ENCODE data around the gene ASIC2. TPM values are rescaled to one million over a fixed set of nuclear protein-coding genes. Genes with fewer than 3 reads are reported as not detected.

The ASIC2 gene
- total RNA-seq, 1 experiment from 2014 or later, result not detected

DNA sequence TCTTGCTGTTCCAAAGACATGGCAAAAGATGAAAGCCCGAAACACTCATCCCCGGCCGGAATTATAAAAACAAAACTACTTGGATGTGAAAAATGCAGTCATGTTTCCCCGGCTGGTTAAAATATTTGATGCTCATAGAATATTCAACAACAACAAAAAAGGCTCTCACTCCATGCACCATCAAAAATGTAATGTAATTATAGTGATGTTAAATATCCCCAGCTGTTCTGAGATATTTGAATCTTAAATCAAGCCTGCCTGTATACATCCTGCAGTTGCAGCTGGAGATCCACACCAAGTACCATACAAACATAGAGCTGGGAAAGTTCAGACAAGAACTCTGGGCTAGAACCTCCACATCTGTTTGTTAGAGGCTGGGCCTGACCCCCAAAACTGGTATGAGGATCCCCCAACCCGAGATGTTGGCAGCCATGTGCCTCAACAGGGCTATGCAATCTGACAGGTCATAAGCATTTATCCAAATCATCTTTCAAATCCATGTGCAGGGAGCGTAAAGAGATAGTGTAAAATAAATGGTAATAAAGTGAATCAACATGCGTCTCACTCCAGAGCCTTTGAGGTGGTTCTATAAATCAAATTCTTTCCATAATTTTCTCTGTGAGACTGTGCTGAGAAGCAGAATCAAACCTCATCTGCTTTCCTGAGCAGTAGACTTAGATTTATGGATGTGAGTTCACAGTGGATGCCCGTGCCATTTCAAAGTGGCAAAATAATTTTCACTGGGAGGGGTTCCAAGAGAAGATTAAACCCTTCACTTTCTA, 12.7 kb downstream of the ASIC2 start:
- H2AFZ ChIP-seq (ENCODE audit: low read length), result no peak overlapping the region
- H3K4me2 ChIP-seq (ENCODE audit: low read depth, low read length, poor library complexity, severe bottlenecking), result no peak overlapping the region
- no peaks in the 10 kb centered on the region for H4K20me1 ChIP-seq (ENCODE audit: insufficient read depth, low read depth, low read length)
- no peak overlapping the region for H3K4me3 ChIP-seq (ENCODE audit: low read length)
- no peaks in the 10 kb centered on the region for H3K4me1 ChIP-seq (ENCODE audit: low read length)
- no peak overlapping the region for H3K27ac ChIP-seq (ENCODE audit: low read length)
- no peaks in the 10 kb centered on the region for H3K9me3 ChIP-seq (ENCODE audit: low read length)
- no peaks in the 10 kb centered on the region for H3K36me3 ChIP-seq (ENCODE audit: insufficient read depth, low read length)
- no peaks in the 10 kb centered on the region for H3K9me2 ChIP-seq (replicated peaks; ENCODE audit: insufficient read depth, low read length)
- no peaks in the 10 kb centered on the region for H3K27me3 ChIP-seq (ENCODE audit: low read length)
- no peak overlapping the region for H3K9ac ChIP-seq (ENCODE audit: low read length)
- DNase-seq, result no peak
- H3K79me2 ChIP-seq (ENCODE audit: low read length), result no peaks in the 10 kb centered on the region

DNA sequence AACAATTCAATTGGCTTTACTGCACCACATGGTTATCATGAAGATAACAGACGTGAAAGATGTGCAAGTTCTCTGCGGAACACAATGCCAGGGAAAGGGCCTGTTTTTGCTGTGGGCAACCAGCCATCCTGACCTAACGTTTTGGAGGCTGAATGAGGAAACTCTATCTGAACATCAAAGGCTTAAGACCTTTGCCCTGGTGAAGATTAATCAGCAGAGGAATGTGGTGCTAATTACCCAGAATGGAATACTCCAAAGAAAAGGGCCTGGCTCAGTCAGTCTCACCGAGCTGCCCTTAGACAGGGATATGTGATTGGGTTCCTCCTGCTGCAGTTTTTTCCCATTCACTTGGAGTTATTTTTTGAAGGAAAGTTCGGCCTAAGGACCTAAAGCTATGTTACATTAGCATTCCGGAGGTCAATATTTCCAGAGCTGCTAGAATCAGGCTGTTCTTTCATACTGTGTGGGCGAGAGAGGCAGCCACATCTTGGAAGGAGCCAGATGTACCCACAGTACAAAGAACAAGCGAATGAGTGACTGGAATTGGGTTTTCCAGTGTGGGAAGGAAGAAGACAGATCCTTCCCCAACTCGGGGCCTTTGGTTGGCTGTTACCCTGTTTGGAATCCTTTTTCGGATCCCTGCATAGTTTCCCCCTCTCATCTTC, 15.5 kb downstream of the ASIC2 start:
- no peak overlapping the region for H3K4me2 ChIP-seq (ENCODE audit: low read depth, low read length, poor library complexity, severe bottlenecking)
- no peaks in the 10 kb centered on the region for H3K9me3 ChIP-seq (ENCODE audit: low read length)
- H3K4me1 ChIP-seq (ENCODE audit: low read length), result no peaks in the 10 kb centered on the region
- H3K27ac ChIP-seq (ENCODE audit: low read length), result no peak overlapping the region
- H3K79me2 ChIP-seq (ENCODE audit: low read length), result no peaks in the 10 kb centered on the region
- no peaks in the 10 kb centered on the region for H3K36me3 ChIP-seq (ENCODE audit: insufficient read depth, low read length)
- no peaks in the 10 kb centered on the region for H3K9me2 ChIP-seq (replicated peaks; ENCODE audit: insufficient read depth, low read length)
- H4K20me1 ChIP-seq (ENCODE audit: insufficient read depth, low read depth, low read length), result no peaks in the 10 kb centered on the region
- no peak for DNase-seq
- no peak overlapping the region for H2AFZ ChIP-seq (ENCODE audit: low read length)
- no peak overlapping the region for H3K4me3 ChIP-seq (ENCODE audit: low read length)
- H3K9ac ChIP-seq (ENCODE audit: low read length), result no peak overlapping the region
- no peaks in the 10 kb centered on the region for H3K27me3 ChIP-seq (ENCODE audit: low read length)

DNA sequence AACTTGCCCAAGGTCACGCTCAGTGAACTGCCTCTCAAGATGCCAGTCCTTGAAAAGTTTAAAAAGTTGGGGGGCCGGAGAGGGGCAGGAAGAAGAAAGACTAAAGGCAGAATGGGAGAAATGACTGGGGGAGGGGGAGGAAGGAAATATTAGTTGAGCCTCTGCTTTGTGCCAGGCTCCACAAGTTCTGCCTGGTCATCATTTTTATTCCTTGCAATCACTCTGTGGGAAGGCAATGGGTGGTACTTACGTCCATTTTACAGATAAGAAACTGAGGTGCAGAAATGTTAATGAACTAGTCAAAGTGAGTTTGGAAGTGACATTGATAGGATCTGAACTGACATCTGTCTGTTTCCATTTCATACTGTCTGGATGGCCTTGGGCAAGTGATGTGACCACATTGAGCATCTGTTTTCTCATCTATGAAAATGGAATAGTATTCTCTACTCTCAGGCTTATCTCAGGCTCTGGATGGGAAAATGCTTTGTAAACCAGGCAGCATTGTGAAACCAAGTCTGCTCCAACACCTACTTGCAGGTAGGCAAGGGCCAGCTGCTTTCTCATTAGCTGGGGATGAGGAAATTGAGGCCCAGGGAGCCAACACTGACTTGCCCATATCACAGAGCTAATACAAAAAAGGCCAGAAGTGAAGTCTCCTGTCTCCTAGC, 19.2 kb downstream of the ASIC2 start:
- Histone ChIP-seq H3K9me2 (replicated peaks; ENCODE audit: insufficient read depth, low read length) (no peaks in the 10 kb centered on the region), H3K36me3 (ENCODE audit: insufficient read depth, low read length) (no peaks in the 10 kb centered on the region), H2AFZ (ENCODE audit: low read length) (no peak overlapping the region), H3K4me3 (ENCODE audit: low read length) (no peak overlapping the region), H3K4me1 (ENCODE audit: low read length) (no peaks in the 10 kb centered on the region), H3K27me3 (ENCODE audit: low read length) (no peaks in the 10 kb centered on the region), H3K27ac (ENCODE audit: low read length) (no peak overlapping the region), H3K9ac (ENCODE audit: low read length) (no peak overlapping the region), H3K4me2 (ENCODE audit: low read depth, low read length, poor library complexity, severe bottlenecking) (no peak overlapping the region), H4K20me1 (ENCODE audit: insufficient read depth, low read depth, low read length) (no peaks in the 10 kb centered on the region), H3K79me2 (ENCODE audit: low read length) (no peaks in the 10 kb centered on the region), H3K9me3 (ENCODE audit: low read length) (no peaks in the 10 kb centered on the region)
- no peak for DNase-seq

DNA sequence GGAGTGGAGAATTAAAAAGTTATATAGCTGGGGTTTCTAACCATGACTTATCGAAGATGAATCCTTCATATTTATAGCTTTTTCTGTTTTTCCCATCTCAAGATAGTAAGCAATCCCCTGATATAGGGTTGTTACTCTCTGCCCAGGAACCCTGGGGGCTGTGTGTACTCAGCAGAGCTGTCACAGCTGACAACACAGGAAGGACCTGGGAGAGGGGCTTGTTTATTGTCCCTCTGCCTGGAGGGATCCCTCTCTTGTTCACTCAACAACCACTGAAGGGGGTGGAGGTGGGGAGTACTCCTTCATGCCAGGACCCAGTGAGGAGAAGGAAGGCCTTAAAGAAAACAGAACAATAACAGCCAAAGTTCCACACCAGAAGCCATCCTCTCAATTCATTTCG, 19.8 kb downstream of the ASIC2 start:
- no peak overlapping the region for H3K4me2 ChIP-seq (ENCODE audit: low read depth, low read length, poor library complexity, severe bottlenecking)
- no peaks in the 10 kb centered on the region for H3K4me1 ChIP-seq (ENCODE audit: low read length)
- H3K27ac ChIP-seq (ENCODE audit: low read length), result no peak overlapping the region
- H3K9me2 ChIP-seq (replicated peaks; ENCODE audit: insufficient read depth, low read length), result no peaks in the 10 kb centered on the region
- no peaks in the 10 kb centered on the region for H3K9me3 ChIP-seq (ENCODE audit: low read length)
- H4K20me1 ChIP-seq (ENCODE audit: insufficient read depth, low read depth, low read length), result no peaks in the 10 kb centered on the region
- H2AFZ ChIP-seq (ENCODE audit: low read length), result no peak overlapping the region
- H3K27me3 ChIP-seq (ENCODE audit: low read length), result no peaks in the 10 kb centered on the region
- no peak overlapping the region for H3K4me3 ChIP-seq (ENCODE audit: low read length)
- no peaks in the 10 kb centered on the region for H3K36me3 ChIP-seq (ENCODE audit: insufficient read depth, low read length)
- no peaks in the 10 kb centered on the region for H3K79me2 ChIP-seq (ENCODE audit: low read length)
- no peak for DNase-seq
- H3K9ac ChIP-seq (ENCODE audit: low read length), result no peak overlapping the region

DNA sequence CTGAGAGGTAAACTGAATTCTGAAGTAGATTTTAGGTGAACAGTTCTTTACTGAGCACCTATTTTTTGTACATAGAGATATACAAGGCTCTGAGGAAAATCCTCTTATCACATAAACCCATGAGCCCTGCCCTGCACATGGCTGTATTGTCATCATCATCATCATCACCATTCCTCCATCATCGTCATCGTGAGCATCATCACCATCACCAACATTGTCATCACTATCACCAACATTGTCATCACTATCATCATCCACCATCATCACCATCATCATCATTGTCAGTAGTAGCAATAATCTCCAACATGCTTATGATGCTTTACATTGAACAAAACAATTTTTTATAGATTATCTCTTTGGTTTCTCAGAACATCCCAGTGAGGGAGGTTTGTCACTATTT, 20.7 kb downstream of the ASIC2 start:
- no peak overlapping the region for H3K4me2 ChIP-seq (ENCODE audit: low read depth, low read length, poor library complexity, severe bottlenecking)
- no peaks in the 10 kb centered on the region for H3K4me1 ChIP-seq (ENCODE audit: low read length)
- H2AFZ ChIP-seq (ENCODE audit: low read length), result no peak overlapping the region
- no peaks in the 10 kb centered on the region for H3K9me3 ChIP-seq (ENCODE audit: low read length)
- H3K36me3 ChIP-seq (ENCODE audit: insufficient read depth, low read length), result no peaks in the 10 kb centered on the region
- DNase-seq, result no peak
- no peaks in the 10 kb centered on the region for H3K79me2 ChIP-seq (ENCODE audit: low read length)
- no peak overlapping the region for H3K27ac ChIP-seq (ENCODE audit: low read length)
- no peaks in the 10 kb centered on the region for H3K27me3 ChIP-seq (ENCODE audit: low read length)
- no peak overlapping the region for H3K9ac ChIP-seq (ENCODE audit: low read length)
- no peak overlapping the region for H3K4me3 ChIP-seq (ENCODE audit: low read length)
- H4K20me1 ChIP-seq (ENCODE audit: insufficient read depth, low read depth, low read length), result no peaks in the 10 kb centered on the region
- H3K9me2 ChIP-seq (replicated peaks; ENCODE audit: insufficient read depth, low read length), result no peaks in the 10 kb centered on the region

DNA sequence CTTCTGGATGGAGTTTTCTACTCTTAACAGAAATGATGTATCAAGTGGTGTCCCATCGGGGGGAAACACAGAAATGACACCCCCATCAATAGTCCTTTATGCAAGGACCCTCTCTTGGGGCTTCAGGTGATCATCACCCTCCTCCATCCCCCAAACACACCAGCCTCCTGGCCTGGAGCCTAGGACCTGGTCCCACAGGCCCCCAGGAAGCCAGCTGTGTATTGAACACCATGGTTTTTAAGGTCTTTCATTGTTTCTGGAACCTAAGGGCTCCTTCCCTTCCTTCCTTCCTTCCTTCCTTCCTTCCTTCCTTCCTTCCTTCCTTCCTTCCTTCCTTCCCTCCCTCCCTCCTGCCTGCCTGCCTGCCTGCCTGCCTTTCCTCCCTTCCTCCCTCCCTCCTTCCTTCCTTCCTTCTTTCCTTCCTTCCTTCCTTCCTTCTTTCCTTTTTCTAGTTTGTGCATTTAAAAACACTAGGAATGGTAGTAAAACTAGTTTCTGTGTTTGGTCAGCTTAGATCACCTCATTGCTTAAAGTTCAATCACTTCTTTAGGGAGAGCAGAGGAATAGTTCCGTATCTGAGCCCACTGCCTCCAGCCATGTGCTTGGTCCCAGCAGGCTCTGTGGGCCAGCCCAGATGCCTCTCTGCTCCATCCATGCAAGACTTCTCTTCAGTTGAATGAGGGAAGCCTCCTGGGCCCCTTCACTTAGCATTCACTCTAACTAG, 23.6 kb downstream of the ASIC2 start:
- Histone ChIP-seq H3K4me2 (ENCODE audit: low read depth, low read length, poor library complexity, severe bottlenecking) (no peak overlapping the region), H3K27ac (ENCODE audit: low read length) (no peak overlapping the region), H3K9ac (ENCODE audit: low read length) (no peak overlapping the region), H4K20me1 (ENCODE audit: insufficient read depth, low read depth, low read length) (no peaks in the 10 kb centered on the region), H3K4me1 (ENCODE audit: low read length) (no peaks in the 10 kb centered on the region), H2AFZ (ENCODE audit: low read length) (no peak overlapping the region), H3K9me3 (ENCODE audit: low read length) (no peaks in the 10 kb centered on the region), H3K27me3 (ENCODE audit: low read length) (no peaks in the 10 kb centered on the region), H3K79me2 (ENCODE audit: low read length) (no peaks in the 10 kb centered on the region), H3K36me3 (ENCODE audit: insufficient read depth, low read length) (no peaks in the 10 kb centered on the region), H3K9me2 (replicated peaks; ENCODE audit: insufficient read depth, low read length) (no peaks in the 10 kb centered on the region), H3K4me3 (ENCODE audit: low read length) (no peak overlapping the region)
- no peak for DNase-seq

DNA sequence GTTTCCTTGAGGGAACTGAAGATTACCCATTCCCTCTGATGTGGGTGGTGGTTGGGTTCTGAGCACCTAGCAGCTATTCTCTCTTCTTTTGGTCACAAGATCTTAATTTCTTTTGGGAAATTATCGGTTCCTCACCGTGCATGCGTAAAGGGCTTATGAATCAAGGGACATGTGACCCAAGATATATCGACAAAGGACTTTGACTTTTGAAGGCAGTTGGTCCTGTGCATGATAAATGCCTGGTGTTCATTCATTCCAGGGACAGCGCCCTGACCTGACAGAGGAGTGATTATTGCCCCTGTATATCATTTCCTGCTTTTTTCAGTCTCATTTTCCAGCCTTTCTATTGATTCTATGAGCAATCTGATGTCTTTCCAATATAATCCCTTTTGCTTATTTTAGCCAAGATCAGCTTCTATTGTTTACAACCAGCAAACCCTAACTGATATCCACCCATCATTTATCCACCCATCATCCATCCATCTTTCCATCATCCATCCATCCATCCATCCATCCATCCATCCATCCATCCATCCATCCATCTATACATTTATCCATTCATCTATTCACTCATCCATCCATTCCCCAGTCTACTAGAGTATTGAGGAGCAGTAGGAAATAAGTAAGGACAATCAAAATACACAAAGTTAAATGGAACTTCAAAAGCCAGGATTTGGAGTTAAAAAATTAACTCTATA, 25.1 kb downstream of the ASIC2 start:
- DNase-seq, result no peak
- H3K27ac ChIP-seq (ENCODE audit: low read length), result no peak overlapping the region
- no peak overlapping the region for H2AFZ ChIP-seq (ENCODE audit: low read length)
- H3K27me3 ChIP-seq (ENCODE audit: low read length), result no peaks in the 10 kb centered on the region
- no peaks in the 10 kb centered on the region for H4K20me1 ChIP-seq (ENCODE audit: insufficient read depth, low read depth, low read length)
- H3K36me3 ChIP-seq (ENCODE audit: insufficient read depth, low read length), result no peaks in the 10 kb centered on the region
- H3K79me2 ChIP-seq (ENCODE audit: low read length), result no peaks in the 10 kb centered on the region
- H3K4me2 ChIP-seq (ENCODE audit: low read depth, low read length, poor library complexity, severe bottlenecking), result no peak overlapping the region
- H3K9ac ChIP-seq (ENCODE audit: low read length), result no peak overlapping the region
- H3K9me3 ChIP-seq (ENCODE audit: low read length), result no peaks in the 10 kb centered on the region
- peaks cover 5% of the 10 kb centered on the region for H3K4me1 ChIP-seq (ENCODE audit: low read length)
- no peaks in the 10 kb centered on the region for H3K9me2 ChIP-seq (replicated peaks; ENCODE audit: insufficient read depth, low read length)
- no peak overlapping the region for H3K4me3 ChIP-seq (ENCODE audit: low read length)

All from Karpas-422 (cell line).